PC-3 (cell line): Measurements from ENCODE around the gene RINL. TPM values are rescaled to one million over a fixed set of nuclear protein-coding genes. Genes with fewer than 3 reads are reported as not detected.

Experiments
- ATAC-seq: fragments of 200-7000 bp; cut with Tn5 transposase; 2 replicates; pipeline ENCODE4 v1.9.1; 2020; ENCODE audit warnings: mild to moderate bottlenecking, moderate library complexity
- BruUV-seq: library from RNA; stranded (reverse); fragments of 400-500 nt; replicated peaks from 2 replicates; lab custom pipeline; 2021; lab: Mats Ljungman, UMichigan
- CTCF ChIA-PET: fragments of 300-600 bp; sonication (Branson Sonifier 250); formaldehyde crosslinking; loops from one replicate; lab custom pipeline; 2022; ENCODE audit warnings: antibody characterized with exemption; lab: Charles Lee
- POLR2A ChIA-PET: fragments of 300-600 bp; sonication (Branson Sonifier 250); formaldehyde crosslinking; loops from one replicate; lab custom pipeline; 2022; ENCODE audit warnings: antibody characterized with exemption; ENCODE audit not compliant: unreplicated experiment; lab: Charles Lee
- DNase-seq: peaks from one replicate; pipeline ENCODE4 v3.0.0-alpha.2; 2015
- H2AFZ ChIP-seq: fragments of 300-600 bp; sonication (generic); 2 replicates; pipeline ENCODE4 v1.6.0; 2016; ENCODE audit warnings: antibody characterized with exemption, low read length
- H3F3A ChIP-seq: fragments of 300-600 bp; sonication (generic); one replicate; pipeline ENCODE4 v1.6.0; 2017; ENCODE audit warnings: antibody characterized with exemption, low read length, control low read depth, mild to moderate bottlenecking; ENCODE audit not compliant: unreplicated experiment
- H3K27ac ChIP-seq: fragments of 300-600 bp; sonication (generic); 2 replicates; pipeline ENCODE4 v1.5.1; 2016; ENCODE audit warnings: mild to moderate bottlenecking, low read length
- H3K27me3 ChIP-seq: fragments of 300-600 bp; sonication (generic); 2 replicates; pipeline ENCODE4 v1.6.1; 2016; ENCODE audit warnings: low read length, mixed read lengths
- H3K36me3 ChIP-seq: fragments of 300-600 bp; sonication (generic); 2 replicates; pipeline ENCODE4 v1.6.1; 2016; ENCODE audit warnings: low read depth, mixed run types, low read length, mixed read lengths
- H3K4me1 ChIP-seq: fragments of 300-600 bp; sonication (generic); 2 replicates; pipeline ENCODE4 v1.5.1; 2016; ENCODE audit warnings: low read length; ENCODE audit not compliant: insufficient read depth
- H3K4me2 ChIP-seq: fragments of 300-600 bp; sonication (generic); 2 replicates; pipeline ENCODE4 v1.6.0; 2016; ENCODE audit warnings: low read length
- H3K4me3 ChIP-seq: fragments of 300-600 bp; sonication (generic); 2 replicates; pipeline ENCODE4 v1.5.1; 2016; ENCODE audit warnings: mild to moderate bottlenecking, low read length, mixed read lengths
- H3K79me2 ChIP-seq: fragments of 300-600 bp; sonication (generic); 2 replicates; pipeline ENCODE4 v1.6.1; 2017; ENCODE audit warnings: low read length, mixed read lengths
- H3K9ac ChIP-seq: fragments of 300-600 bp; sonication (generic); 2 replicates; pipeline ENCODE4 v1.6.0; 2016; ENCODE audit warnings: mild to moderate bottlenecking, low read length
- H3K9me2 ChIP-seq: fragments of 300-600 bp; sonication (generic); replicated peaks from 2 replicates; pipeline ENCODE4 v1.6.1; 2016; ENCODE audit warnings: mixed run types, low read length, mixed read lengths
- H3K9me3 ChIP-seq: fragments of 300-600 bp; sonication (generic); 2 replicates; pipeline ENCODE4 v1.6.1; 2016; ENCODE audit warnings: low read length, mixed read lengths
- H4K20me1 ChIP-seq: fragments of 300-600 bp; sonication (generic); 2 replicates; pipeline ENCODE4 v1.6.1; 2016; ENCODE audit warnings: low read length, mixed read lengths
- CTCF ChIP-seq: fragments of 300-600 bp; sonication (generic); conservative IDR thresholded peaks from 2 replicates; pipeline ENCODE4 v1.5.1; 2017; ENCODE audit warnings: antibody characterized with exemption, low read depth, mild to moderate bottlenecking, low read length
- EZH2 ChIP-seq: fragments of 300-600 bp; sonication (generic); IDR thresholded peaks from one replicate; pipeline ENCODE4 v1.6.1; 2017; ENCODE audit warnings: antibody characterized with exemption, mild to moderate bottlenecking, low read length; ENCODE audit not compliant: unreplicated experiment
- EZH2phosphoT487 ChIP-seq: fragments of 300-600 bp; sonication (generic); IDR thresholded peaks from 2 replicates; pipeline ENCODE4 v1.6.1; 2018; ENCODE audit warnings: mild to moderate bottlenecking, antibody characterized with exemption, low read length, borderline replicate concordance
- intact Hi-C: fragments of 100-400 bp; cut with micrococcal nuclease; formaldehyde crosslinking; loops from 2 replicates; pipeline ENCODE4 v1.9.0; 2023
- total RNA-seq: library from RNA; depleted of rRNA; stranded (reverse); fragments of >200 nt; gene quantifications from 2 replicates; pipeline ENCODE4 v1.2.3, GENCODE V29; 2014

Gene RINL
- total RNA-seq, 1 experiment from 2014 or later, result 3.2 TPM

GRCh38 chr19:38899447-38900201 is 21.5 kb upstream of the RINL start, which contains the start of the genes NFKBIB and SIRT2:
TSS of gene NFKBIB (plus strand) at chr19:38899969. CDS start at chr19:38900033, 64 bp downstream.
TSS of gene SIRT2 (minus strand) at chr19:38899618. CDS start at chr19:38899521, 97 bp downstream.
- Histone ChIP-seq H3K27me3 (no peaks in the 10 kb centered on the region), H3K9me3 (no peaks in the 10 kb centered on the region), H3K36me3 (no peaks in the 10 kb centered on the region), H3F3A (no peaks in the 10 kb centered on the region), H3K79me2 (peaks cover 29% of the 10 kb centered on the region), H3K4me2 (peak within 1 kb of the TSS; percentile 98), H2AFZ (peak within 1 kb of the TSS; percentile 83), H3K4me3 (peak within 1 kb of the TSS; percentile 78), H3K27ac (0 out of 2 replicates have a peak within 1 kb of the TSS, but pooled peaks have one; percentile 12), H3K9ac (peak within 1 kb of the TSS; percentile 77), H4K20me1 (no peaks in the 10 kb centered on the region), H3K9me2 (no peaks in the 10 kb centered on the region), H3K4me1 (0 out of 2 replicates have a peak, but pooled peaks cover 3% of the 10 kb centered on the region)
- DNase-seq (peak; percentile 99), ATAC-seq (peak; percentile 95)
- no TSS peak for BruUV-seq
- ChIA-PET CTCF (interaction anchor here (1.9 kb wide), 1 partner anchor 31 kb away, joined by 7 read pairs; the partner anchor contains the start of genes MRPS12 and SARS2), POLR2A (interaction anchor here (0.5 to 0.8 kb wide), 3 partner anchors 31 to 183 kb away, joined by 3 to 6 read pairs (median 5); partner anchors contain the start of gene MRPS12)
- TF ChIP-seq EZH2phosphoT487, result no peak
- TF ChIP-seq CTCF, result no peak
- no peak for TF ChIP-seq EZH2
- intact Hi-C loops, result loop anchor here (1.0 to 5.0 kb wide), 2 partner anchors 31 to 47 kb away; partner anchors contain the start of genes MRPS12 and SARS2

DNA sequence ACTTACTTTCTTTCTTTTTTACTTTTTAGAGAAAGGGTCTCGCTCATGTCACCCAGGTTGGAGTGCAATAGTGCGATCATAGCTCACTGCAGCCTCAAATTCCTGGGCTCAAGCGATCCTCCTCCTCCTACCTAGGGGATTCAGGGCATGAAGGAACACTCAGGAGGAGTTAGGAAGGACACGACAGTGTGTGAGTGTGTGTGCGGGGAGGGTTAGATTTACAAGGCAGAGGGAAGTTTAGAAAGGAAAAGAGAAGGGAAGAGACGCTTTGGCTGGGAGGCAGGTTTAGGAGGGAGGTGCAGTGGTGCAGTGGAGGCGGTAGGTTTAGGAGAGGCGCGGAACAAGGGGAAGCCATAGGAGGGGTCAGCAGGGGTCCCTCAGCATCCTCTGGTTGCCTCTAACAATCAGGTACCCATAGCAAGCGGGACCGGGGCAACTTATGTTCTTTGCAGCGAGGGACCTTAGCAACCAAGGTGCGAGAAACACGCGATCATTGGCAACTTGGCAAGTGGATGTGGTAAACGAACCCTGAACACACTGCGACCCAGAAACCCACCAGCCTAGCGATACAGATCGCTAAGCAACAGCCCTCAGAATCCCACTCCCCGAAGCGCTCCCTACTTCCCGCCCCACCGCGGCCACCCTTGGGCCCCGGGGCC is 20.8 kb upstream of the RINL start:
- H3K4me1 ChIP-seq, result 0 out of 2 replicates have a peak, but pooled peaks cover 3% of the 10 kb centered on the region
- TSS peak; percentile 57 for BruUV-seq
- peak overlapping the region; percentile 78 for H3K4me3 ChIP-seq
- TF ChIP-seq EZH2phosphoT487, result no peak
- TF ChIP-seq EZH2, result no peak
- no peak for TF ChIP-seq CTCF
- H3K79me2 ChIP-seq, result peaks cover 29% of the 10 kb centered on the region
- POLR2A ChIA-PET, result interaction anchor here (0.6 kb wide), 1 partner anchor 240 kb away, joined by 9 read pairs; no protein-coding TSS in a partner anchor
- H3K9me3 ChIP-seq, result no peaks in the 10 kb centered on the region
- H3K27me3 ChIP-seq, result no peaks in the 10 kb centered on the region
- CTCF ChIA-PET, result no interaction called here
- intact Hi-C loops, result loop anchor here (1.0 to 5.0 kb wide), 2 partner anchors 31 to 47 kb away; partner anchors contain the start of genes MRPS12 and SARS2
- peak overlapping the region; percentile 73 for H3K9ac ChIP-seq
- H2AFZ ChIP-seq, result peak overlapping the region; percentile 83
- no peaks in the 10 kb centered on the region for H3K36me3 ChIP-seq
- H3F3A ChIP-seq, result no peaks in the 10 kb centered on the region
- peak overlapping the region; percentile 94 for H3K4me2 ChIP-seq
- ATAC-seq (peak; percentile 8; the same call in 1 of the 2 replicates), DNase-seq (peak; percentile 14)
- H4K20me1 ChIP-seq, result no peaks in the 10 kb centered on the region
- H3K9me2 ChIP-seq, result no peaks in the 10 kb centered on the region
- H3K27ac ChIP-seq, result no peak overlapping the region
